IMR-90 (cell line): ENCODE data around the gene TRIP4. TPM values are rescaled to one million over a fixed set of nuclear protein-coding genes. Genes with fewer than 3 reads are reported as not detected.

Experiments
- ATAC-seq: fragments of 200-7000 bp; cut with Tn5 transposase; 2 replicates; pipeline ENCODE4 v1.9.1; 2020; ENCODE audit warnings: low read depth, mild to moderate bottlenecking, moderate library complexity
- BruUV-seq: library from RNA; stranded (reverse); fragments of 400-500 nt; replicated peaks from 2 replicates; lab custom pipeline; 2021; lab: Mats Ljungman, UMichigan
- CTCF ChIA-PET: fragments of 300-600 bp; formaldehyde crosslinking; extraction: SDS; loops from one replicate; lab custom pipeline; 2021; ENCODE audit warnings: antibody characterized with exemption; lab: Yijun Ruan, JAX
- POLR2A ChIA-PET: fragments of 300-600 bp; sonication (Branson Sonifier 250); formaldehyde crosslinking; loops from one replicate; lab custom pipeline; 2022; ENCODE audit warnings: antibody characterized with exemption; ENCODE audit not compliant: unreplicated experiment; lab: Charles Lee
- DNase-seq: peaks from one replicate; pipeline ENCODE4 v3.0.0; 2013
- H2AFZ ChIP-seq: replicated peaks from 2 replicates; pipeline ENCODE3; 2013; ENCODE audit warnings: low read length, mild to moderate bottlenecking; ENCODE audit not compliant: poor library complexity
- H2AK5ac ChIP-seq: 2 replicates; pipeline ENCODE4 v1.6.1; 2013; ENCODE audit warnings: low read depth, low read length, inconsistent platforms
- H2AK9ac ChIP-seq: replicated peaks from 2 replicates; pipeline ENCODE3; 2013; ENCODE audit warnings: mild to moderate bottlenecking, low read depth, low read length, moderate library complexity; ENCODE audit not compliant: poor library complexity
- H2BK120ac ChIP-seq: 2 replicates; pipeline ENCODE4 v1.6.1; 2013; ENCODE audit warnings: low read depth, low read length, inconsistent platforms
- H2BK15ac ChIP-seq: 3 replicates; pipeline ENCODE4 v1.6.1; 2013; ENCODE audit warnings: low read depth, low read length, inconsistent platforms
- H2BK20ac ChIP-seq: 2 replicates; pipeline ENCODE4 v1.6.1; 2013; ENCODE audit warnings: low read depth, mild to moderate bottlenecking, inconsistent platforms, low read length, moderate library complexity
- H2BK5ac ChIP-seq: 2 replicates; pipeline ENCODE4 v1.6.1; 2013; ENCODE audit warnings: mild to moderate bottlenecking, low read depth, low read length, inconsistent platforms; ENCODE audit not compliant: poor library complexity, severe bottlenecking
- H3K14ac ChIP-seq: replicated peaks from 2 replicates; pipeline ENCODE4 v1.6.1; 2013; ENCODE audit warnings: low read depth, low read length, inconsistent platforms
- H3K18ac ChIP-seq: 2 replicates; pipeline ENCODE4 v1.6.1; 2013; ENCODE audit warnings: low read depth, low read length, control low read depth
- H3K23ac ChIP-seq: 2 replicates; pipeline ENCODE4 v1.6.1; 2013; ENCODE audit warnings: low read depth, low read length, inconsistent platforms
- H3K27ac ChIP-seq: 2 replicates; pipeline ENCODE4 v1.5.1; 2013; ENCODE audit warnings: mild to moderate bottlenecking, control low read depth, low read length; ENCODE audit not compliant: insufficient read depth
- H3K27me3 ChIP-seq: 2 replicates; pipeline ENCODE4 v1.6.1; 2013; ENCODE audit warnings: low read length; ENCODE audit not compliant: control insufficient read depth, insufficient read depth
- H3K36me3 ChIP-seq: 2 replicates; pipeline ENCODE4 v1.6.1; 2013; ENCODE audit warnings: low read length, mixed read lengths; ENCODE audit not compliant: control insufficient read depth, insufficient read depth
- H3K4ac ChIP-seq: 2 replicates; pipeline ENCODE4 v1.6.1; 2013; ENCODE audit warnings: low read depth, low read length, inconsistent platforms
- H3K4me1 ChIP-seq: 2 replicates; pipeline ENCODE4 v1.6.1; 2013; ENCODE audit warnings: low read length, mixed read lengths; ENCODE audit not compliant: control insufficient read depth, insufficient read depth
- H3K4me2 ChIP-seq: 2 replicates; pipeline ENCODE4 v1.6.1; 2013; ENCODE audit warnings: low read depth, mild to moderate bottlenecking, control low read depth, low read length, moderate library complexity
- H3K4me3 ChIP-seq: 2 replicates; pipeline ENCODE4 v1.5.1; 2013; ENCODE audit warnings: low read depth, mild to moderate bottlenecking, control low read depth, low read length, moderate library complexity; ENCODE audit not compliant: insufficient read depth
- H3K56ac ChIP-seq: 2 replicates; pipeline ENCODE4 v1.6.1; 2013; ENCODE audit warnings: low read length, inconsistent platforms; ENCODE audit not compliant: insufficient read depth; ENCODE audit errors: extremely low read depth
- H3K79me1 ChIP-seq, 2 experiments: 2 replicates each; pipeline ENCODE4 v1.6.1; 2013; ENCODE audit warnings: low read length in 2 of 2, inconsistent platforms in 1 of 2, low read depth in 1 of 2
- H3K9ac ChIP-seq: 2 replicates; pipeline ENCODE4 v1.6.1; 2013; ENCODE audit warnings: low read depth, low read length, control low read depth
- H3K9me1 ChIP-seq: 2 replicates; pipeline ENCODE4 v1.6.1; 2013; ENCODE audit warnings: low read length, inconsistent platforms; ENCODE audit not compliant: insufficient read depth
- H3K9me3 ChIP-seq: 2 replicates; pipeline ENCODE4 v1.6.1; 2013; ENCODE audit warnings: low read length; ENCODE audit not compliant: control insufficient read depth, insufficient read depth
- H4K20me1 ChIP-seq: 2 replicates; pipeline ENCODE4 v1.6.1; 2013; ENCODE audit warnings: low read length, inconsistent platforms; ENCODE audit not compliant: insufficient read depth
- H4K5ac ChIP-seq: 2 replicates; pipeline ENCODE4 v1.6.1; 2013; ENCODE audit warnings: mild to moderate bottlenecking, low read depth, low read length, control low read depth
- H4K8ac ChIP-seq, 2 experiments: 2 replicates each; pipeline ENCODE4 v1.6.1; 2013; ENCODE audit warnings: low read depth in 2 of 2, low read length in 2 of 2, control low read depth in 1 of 2, inconsistent platforms in 1 of 2
- H4K91ac ChIP-seq: 2 replicates; pipeline ENCODE4 v1.6.1; 2013; ENCODE audit warnings: low read depth, low read length, inconsistent platforms; ENCODE audit not compliant: insufficient read depth
- BHLHE40 ChIP-seq: fragments of 150-350 bp; IDR thresholded peaks from 2 replicates; pipeline ENCODE4 v1.6.1; 2016; ENCODE audit warnings: mild to moderate bottlenecking, low read depth, low read length
- CHD1 ChIP-seq: IDR thresholded peaks from 2 replicates; pipeline ENCODE4 v1.6.1; 2012; ENCODE audit warnings: low read depth, low read length, improper control_type of control experiment
- CTCF ChIP-seq: conservative IDR thresholded peaks from 2 replicates; pipeline ENCODE4 v1.5.1; 2012; ENCODE audit warnings: mild to moderate bottlenecking, low read depth, low read length, improper control_type of control experiment
- ELK1 ChIP-seq: fragments of 150-350 bp; IDR thresholded peaks from 2 replicates; pipeline ENCODE4 v1.6.1; 2016; ENCODE audit warnings: low read depth, mild to moderate bottlenecking, low read length, moderate library complexity, borderline replicate concordance
- FOS ChIP-seq: fragments of 150-350 bp; IDR thresholded peaks from 2 replicates; pipeline ENCODE4 v1.6.1; 2016; ENCODE audit warnings: low read depth, low read length
- MAFK ChIP-seq: IDR thresholded peaks from 2 replicates; pipeline ENCODE4 v1.6.1; 2012; ENCODE audit warnings: low read depth, low read length, improper control_type of control experiment
- MAZ ChIP-seq: IDR thresholded peaks from 2 replicates; pipeline ENCODE4 v1.6.1; 2012; ENCODE audit warnings: low read depth, mild to moderate bottlenecking, low read length, improper control_type of control experiment, moderate library complexity, borderline replicate concordance
- MXI1 ChIP-seq: IDR thresholded peaks from 2 replicates; pipeline ENCODE4 v1.6.1; 2012; ENCODE audit warnings: low read depth, mild to moderate bottlenecking, low read length, moderate library complexity, borderline replicate concordance
- NFE2L2 ChIP-seq: fragments of 150-350 bp; IDR thresholded peaks from 2 replicates; pipeline ENCODE4 v1.6.1; 2016; ENCODE audit warnings: low read depth, mild to moderate bottlenecking, low read length
- SMC3 ChIP-seq: fragments of 150-350 bp; IDR thresholded peaks from 2 replicates; pipeline ENCODE4 v1.6.1; 2016; ENCODE audit warnings: low read depth, mild to moderate bottlenecking, antibody characterized with exemption, low read length, moderate library complexity
- WGBS, 2 experiments: methylation state at CpG; one replicate each; pipeline versions ENCODE4 v1.1.5 to v1.1.7; 2013; ENCODE audit warnings: missing lambda C conversion rate in 2 of 2; ENCODE audit not compliant: insufficient read length in 1 of 2; ENCODE audit errors: extremely low coverage in 2 of 2; 5-methylcytosine and 5-hydroxymethylcytosine counted together
- dilution Hi-C: fragments of 300-500 bp; cut with HindIII; formaldehyde crosslinking; loops from one replicate; pipeline ENCODE4 v1.14.3; 2018; ENCODE audit warnings: low sequenced_read_pairs; ENCODE audit not compliant: unreplicated experiment
- in situ Hi-C: fragments of 300-500 bp; cut with MboI; formaldehyde crosslinking; loops from 3 replicates; pipeline ENCODE4 v1.14.3; 2019; ENCODE audit warnings: low sequenced_read_pairs, inconsistent platforms, mixed read lengths
- intact Hi-C: fragments of 100-400 bp; cut with micrococcal nuclease; formaldehyde crosslinking; loops from 2 replicates; pipeline ENCODE4 v1.10.0; 2022
- polyA plus RNA-seq, 3 experiments: library from polyadenylated mRNA; depleted of rRNA; stranded (reverse); fragments of >200 nt; gene quantifications; 2 replicates each; pipeline ENCODE4 v1.2.3, GENCODE V29; 2012; ENCODE audit warnings: low replicate concordance in 1 of 3
- total RNA-seq: library from RNA; depleted of rRNA; stranded (reverse); fragments of >200 nt; gene quantifications from 2 replicates; pipeline ENCODE4 v1.2.3, GENCODE V29; 2012

TRIP4 gene
- total and polyA plus RNA-seq, 2 of the 4 experiments (the other 2 are of a cell fraction) = 13.1 to 19.4 TPM

- no peak overlapping the region for H3K4me2 ChIP-seq
- no peak overlapping the region for H4K8ac ChIP-seq
- H3K4me3 ChIP-seq = no peak overlapping the region
- H3K9ac ChIP-seq = no peak overlapping the region
- H2BK15ac ChIP-seq = no peak overlapping the region
- no peak overlapping the region for H3K27ac ChIP-seq
- H3K9me3 ChIP-seq = no peaks in the 10 kb centered on the region
- H3K27me3 ChIP-seq = no peaks in the 10 kb centered on the region
- no peak overlapping the region for H2BK120ac ChIP-seq
- no peak overlapping the region for H2BK20ac ChIP-seq
- H2AFZ ChIP-seq = no peak overlapping the region
- in situ Hi-C loops = no loop called here
- intact Hi-C loops = no loop called here
- BruUV-seq = no TSS peak
- H3K14ac ChIP-seq = no peak overlapping the region
- H4K91ac ChIP-seq = no peak overlapping the region
- H3K23ac ChIP-seq = no peak overlapping the region
- no peak overlapping the region for H3K56ac ChIP-seq
- no peak overlapping the region for H2AK5ac ChIP-seq
- dilution Hi-C loops = no loop called here
- no peaks in the 10 kb centered on the region for H4K20me1 ChIP-seq
- H2AK9ac ChIP-seq = no peak overlapping the region
- POLR2A ChIA-PET = no interaction called here
- TF ChIP-seq MAZ (no peak), ELK1 (no peak), FOS (no peak), MAFK (no peak), MXI1 (no peak), NFE2L2 (no peak), BHLHE40 (no peak), CTCF (no peak), SMC3 (no peak), CHD1 (no peak)
- CTCF ChIA-PET = interaction anchor here (0.6 kb wide), 1 partner anchor 23 kb away, joined by 13 read pairs; no protein-coding TSS in a partner anchor
- WGBS, 2 experiments = no CpG with 5 or more reads among the region's 1 CpG
- H3K4me1 ChIP-seq = peaks cover 14% of the 10 kb centered on the region
- DNase-seq (no peak), ATAC-seq (no peak)
- no peak overlapping the region for H3K18ac ChIP-seq
- no peaks in the 10 kb centered on the region for H3K9me1 ChIP-seq
- peaks cover 7% of the 10 kb centered on the region for H3K36me3 ChIP-seq
- H2BK5ac ChIP-seq = no peak overlapping the region
- no peak overlapping the region for H4K5ac ChIP-seq
- H3K4ac ChIP-seq = no peak overlapping the region
- peaks cover 4 to 12% of the 10 kb centered on the region in 2 experiments; a peak in 2 of 4 replicates for H3K79me1 ChIP-seq
Observed at GRCh38 chr15:64453689-64454037, 66.0 kb downstream of the TRIP4 start.
